Measurements from ENCODE around the gene ZNF567. TPM values are rescaled to one million over a fixed set of nuclear protein-coding genes. Genes with fewer than 3 reads are reported as not detected.

The ZNF567 gene
- total RNA-seq, 1 experiment from 2014 or later, result 9.3 TPM

GRCh38 chr19:36750066-36750691 is 62.8 kb downstream of the ZNF567 start:
- no peak for DNase-seq (ENCODE audit: low spot score)

Other genes with a start within 250 kb of the ZNF567 start
- gene ZNF566, start 198.1 kb upstream of the ZNF567 start, total RNA-seq (2014; rRNA removed; shearing (Covaris generic)), result 7.1 and 8.5 TPM in 2 replicates
- gene ZNF260, start 159.3 kb upstream of the ZNF567 start, total RNA-seq (2014; rRNA removed; shearing (Covaris generic)), result 18.6 and 22.5 TPM in 2 replicates
- gene ZNF529, start 114.3 kb upstream of the ZNF567 start, total RNA-seq (2014; rRNA removed; shearing (Covaris generic)), result 6.8 and 7.7 TPM in 2 replicates
- 5.1 and 10.0 TPM in 2 replicates for gene ZNF382, start 82.3 kb upstream of the ZNF567 start, total RNA-seq (2014; rRNA removed; shearing (Covaris generic))
- 13.4 and 14.6 TPM in 2 replicates for gene ZNF461, start 20.8 kb upstream of the ZNF567 start, total RNA-seq (2014; rRNA removed; shearing (Covaris generic))
- 6.1 and 8.4 TPM in 2 replicates for gene ZNF850, start 85.2 kb downstream of the ZNF567 start, total RNA-seq (2014; rRNA removed; shearing (Covaris generic))
- gene ZNF790, start 150.8 kb downstream of the ZNF567 start, total RNA-seq (2014; rRNA removed; shearing (Covaris generic)), result 0.12 and 0.57 TPM in 2 replicates
- gene ZNF345, start 163.3 kb downstream of the ZNF567 start, total RNA-seq (2014; rRNA removed; shearing (Covaris generic)), result 4.0 and 4.3 TPM in 2 replicates
- gene ZNF829, start 228.7 kb downstream of the ZNF567 start, total RNA-seq (2014; rRNA removed; shearing (Covaris generic)), result 4.3 and 5.4 TPM in 2 replicates
- gene ZNF568, start 228.7 kb downstream of the ZNF567 start, total RNA-seq (2014; rRNA removed; shearing (Covaris generic)), result 8.2 and 10.0 TPM in 2 replicates

Measured in A172 (cell line).